Ectodermal cell (in vitro differentiated cells): ENCODE results near the gene TADA1.

Experiments
- H3K27ac ChIP-seq: 2 replicates; pipeline ENCODE4 v1.7.0; 2013; ENCODE audit warnings: mild to moderate bottlenecking, low read depth, low read length; ENCODE audit not compliant: insufficient read depth, poor library complexity, severe bottlenecking
- H3K27me3 ChIP-seq: 2 replicates; pipeline ENCODE4 v1.7.0; 2013; ENCODE audit warnings: mild to moderate bottlenecking, low read length; ENCODE audit not compliant: insufficient read depth, control insufficient read depth, poor library complexity, severe bottlenecking
- H3K36me3 ChIP-seq: one replicate; pipeline ENCODE4 v1.7.0; 2013; ENCODE audit warnings: low read length; ENCODE audit not compliant: control insufficient read depth, insufficient read depth
- H3K4me1 ChIP-seq: one replicate; pipeline ENCODE4 v1.7.0; 2013; ENCODE audit warnings: low read length; ENCODE audit not compliant: control insufficient read depth, insufficient read depth
- H3K4me3 ChIP-seq: 2 replicates; pipeline ENCODE4 v1.7.0; 2013; ENCODE audit warnings: low read depth, low read length, control low read depth; ENCODE audit not compliant: insufficient read depth
- H3K9me3 ChIP-seq: 2 replicates; pipeline ENCODE4 v1.7.0; 2013; ENCODE audit warnings: mild to moderate bottlenecking, low read length, moderate library complexity; ENCODE audit not compliant: control insufficient read depth
- WGBS, 2 experiments: methylation state at CpG; one replicate each; pipeline ENCODE4 v1.1.7; 2013; ENCODE audit warnings: missing lambda C conversion rate in 2 of 2; 5-methylcytosine and 5-hydroxymethylcytosine counted together

Gene TADA1

GRCh38 chr1:166827426-166827825, 48.6 kb downstream of the TADA1 start:
- Histone ChIP-seq H3K27me3 (no peaks in the 10 kb centered on the region), H3K36me3 (no peaks in the 10 kb centered on the region), H3K4me1 (no peaks in the 10 kb centered on the region), H3K4me3 (no peak overlapping the region), H3K9me3 (peaks cover 5% of the 10 kb centered on the region), H3K27ac (no peak overlapping the region)

GRCh38 chr1:166822385-166822784, 53.7 kb downstream of the TADA1 start:
- Histone ChIP-seq H3K9me3 (no peaks in the 10 kb centered on the region), H3K4me1 (no peaks in the 10 kb centered on the region), H3K27me3 (no peaks in the 10 kb centered on the region), H3K36me3 (no peaks in the 10 kb centered on the region), H3K27ac (no peak overlapping the region), H3K4me3 (no peak overlapping the region)
- WGBS, 2 experiments: 63 to 71% methylated on average over 7 of the region's 7 CpGs

GRCh38 chr1:166819974-166820373, 56.1 kb downstream of the TADA1 start:
- Histone ChIP-seq H3K4me3 (no peak overlapping the region), H3K4me1 (no peaks in the 10 kb centered on the region), H3K27ac (no peak overlapping the region), H3K9me3 (no peaks in the 10 kb centered on the region), H3K27me3 (no peaks in the 10 kb centered on the region), H3K36me3 (no peaks in the 10 kb centered on the region)
- 82 to 87% methylated on average over 2 of the region's 2 CpGs for WGBS, 2 experiments

GRCh38 chr1:166814611-166815010, 61.5 kb downstream of the TADA1 start:
- H3K4me3 ChIP-seq: no peak overlapping the region
- H3K4me1 ChIP-seq: no peaks in the 10 kb centered on the region
- no peaks in the 10 kb centered on the region for H3K9me3 ChIP-seq
- WGBS, 2 experiments: 91 to 92% methylated on average over 2 of the region's 2 CpGs
- H3K27me3 ChIP-seq: no peaks in the 10 kb centered on the region
- no peaks in the 10 kb centered on the region for H3K36me3 ChIP-seq
- no peak overlapping the region for H3K27ac ChIP-seq

GRCh38 chr1:166813508-166814223, 62.4 kb downstream of the TADA1 start:
- H3K9me3 ChIP-seq: no peaks in the 10 kb centered on the region
- no peak overlapping the region for H3K4me3 ChIP-seq
- no peaks in the 10 kb centered on the region for H3K27me3 ChIP-seq
- 81 to 93% methylated on average over 1 to 2 of the region's 2 CpGs for WGBS, 2 experiments
- H3K36me3 ChIP-seq: no peaks in the 10 kb centered on the region
- H3K4me1 ChIP-seq: no peaks in the 10 kb centered on the region
- H3K27ac ChIP-seq: no peak overlapping the region

GRCh38 chr1:166811691-166812090, 64.4 kb downstream of the TADA1 start:
- Histone ChIP-seq H3K27me3 (no peaks in the 10 kb centered on the region), H3K27ac (no peak overlapping the region), H3K4me3 (no peak overlapping the region), H3K36me3 (no peaks in the 10 kb centered on the region), H3K4me1 (no peaks in the 10 kb centered on the region), H3K9me3 (no peaks in the 10 kb centered on the region)
- WGBS, 2 experiments: 83 to 87% methylated on average over 2 of the region's 2 CpGs

GRCh38 chr1:166808952-166809351, 67.1 kb downstream of the TADA1 start:
- Histone ChIP-seq H3K4me1 (no peaks in the 10 kb centered on the region), H3K4me3 (no peak overlapping the region), H3K27me3 (no peaks in the 10 kb centered on the region), H3K27ac (no peak overlapping the region), H3K36me3 (no peaks in the 10 kb centered on the region), H3K9me3 (no peaks in the 10 kb centered on the region)
- WGBS, 2 experiments: 92 to 95% methylated on average over 2 of the region's 2 CpGs
